ENCODE data around the gene LCOR.

LCOR gene

GRCh38 chr10:96890580-96890979, 58.5 kb downstream of the LCOR start:
- DNase-seq (ENCODE audit: low spot score): no peak

GRCh38 chr10:96891840-96892239, 59.7 kb downstream of the LCOR start:
- no peak for DNase-seq (ENCODE audit: low spot score)

GRCh38 chr10:96895662-96896424, 63.7 kb downstream of the LCOR start:
- no peak for DNase-seq (ENCODE audit: low spot score)

- no peak for DNase-seq (ENCODE audit: low spot score)
Observed at GRCh38 chr10:96896884-96897589, 64.9 kb downstream of the LCOR start.

GRCh38 chr10:96902117-96902516, 70.0 kb downstream of the LCOR start:
- no peak for DNase-seq (ENCODE audit: low spot score)

GRCh38 chr10:96902731-96903358, 70.7 kb downstream of the LCOR start:
- no peak for DNase-seq (ENCODE audit: low spot score)

- DNase-seq (ENCODE audit: low spot score): no peak
Observed at GRCh38 chr10:96904648-96905047, 72.5 kb downstream of the LCOR start.

GRCh38 chr10:96906864-96907263, 74.8 kb downstream of the LCOR start:
- DNase-seq (ENCODE audit: low spot score): no peak

GRCh38 chr10:96910488-96911395, 78.6 kb downstream of the LCOR start:
- DNase-seq (ENCODE audit: low spot score): peak; percentile 70

GRCh38 chr10:96912405-96912804, 80.3 kb downstream of the LCOR start:
- DNase-seq (ENCODE audit: low spot score): no peak

GRCh38 chr10:96913906-96914305, 81.8 kb downstream of the LCOR start:
- no peak for DNase-seq (ENCODE audit: low spot score)

- DNase-seq (ENCODE audit: low spot score): no peak
Observed at GRCh38 chr10:96917628-96918027, 85.5 kb downstream of the LCOR start.

GRCh38 chr10:96918214-96919002, 86.3 kb downstream of the LCOR start:
- DNase-seq (ENCODE audit: low spot score): no peak

GRCh38 chr10:96919785-96920430, 87.8 kb downstream of the LCOR start:
- no peak for DNase-seq (ENCODE audit: low spot score)

GRCh38 chr10:96921655-96922054, 89.6 kb downstream of the LCOR start:
- DNase-seq (ENCODE audit: low spot score): no peak

- no peak for DNase-seq (ENCODE audit: low spot score)
Observed at GRCh38 chr10:96922978-96923948, 91.2 kb downstream of the LCOR start.

GRCh38 chr10:96924861-96925260, 92.8 kb downstream of the LCOR start:
- DNase-seq (ENCODE audit: low spot score): no peak

- no peak for DNase-seq (ENCODE audit: low spot score)
Observed at GRCh38 chr10:96930469-96930868, 98.4 kb downstream of the LCOR start.

- no peak for DNase-seq (ENCODE audit: low spot score)
Observed at GRCh38 chr10:96935148-96935547, 103.0 kb downstream of the LCOR start.

GRCh38 chr10:96935810-96936209, 103.7 kb downstream of the LCOR start:
- no peak for DNase-seq (ENCODE audit: low spot score)
